Heart left ventricle (tissue), 13 donors: Measurements from ENCODE around the gene TTLL10.

Experiments
- CTCF ChIP-seq, 12 donors: fragments of 200-600 bp; sonication (generic) in 4 of 12; IDR thresholded peaks; one replicate each; pipeline versions ENCODE4 v1.5.0 to v1.8.0; 2018 to 2022; ENCODE audit warnings: antibody characterized with exemption in 12 of 12, mild to moderate bottlenecking in 5 of 12
- POLR2A ChIP-seq, 2 donors: fragments of 450-650 bp; IDR thresholded peaks; one replicate each; pipeline ENCODE4 v1.6.1; 2017; ENCODE audit warnings: antibody characterized with exemption in 2 of 2, mild to moderate bottlenecking in 2 of 2, moderate library complexity in 2 of 2
- donor health status: ischemic (EF 13 %, LVEDD 7.1; RV severe dilation, severe dysfunction).
- donor health status: DM: no; HTN: yes; CAD: no.
- donor health status: DM: no; HTN: no; CAD: no.
- donor health status: ischemic (EF 25% LVEDD 6.9; RV normal size, moderate dysfunction).
- donor health status: ischemic (EF 25% LVEDD 5.7; RV mildly dilated, moderate dysfunction).
- donor health status: ischemic (EF 35%, LVEDD 5.7; RV mildly dilated, moderate dysfunction).
- donor health status: nonischemic (EF 11% LVEDD 7.7; RV severe dilation, severe dysfunction).
- donor health status: DM: yes; HTN: yes; CAD: no.
- donor health status: PGD.
- donor health status: ischemic (EF 29% LVEDD 5.4; RV normal size, mild dysfunction).
- donor health status: nonischemic (EF 23%, LVEDD 6.1; RV moderate dilation, normal function).

GRCh38 chr1:1202831-1203560 is 29.3 kb downstream of the TTLL10 start:
- TF ChIP-seq CTCF (IDR thresholded peaks at IDR 0.05) (no peak), POLR2A (IDR thresholded peaks at IDR 0.05) (no peak)
